CD4-positive, alpha-beta T cell treated with Interleukin-15 for 1 hour (primary cell): ENCODE measurements around the gene RAP1GAP.
"Not testable (repeated sequence)": the region's sequence is repeated elsewhere in the genome, so short reads cannot be mapped to it uniquely, and the experiment has no call there.

ENCODE experiments used
- DNase-seq: peaks from one replicate; pipeline ENCODE4 v3.0.0-alpha.2; 2020

The RAP1GAP gene

GRCh38 chr1:21674957-21675356, 5.8 kb upstream of the RAP1GAP start:
- no peak for DNase-seq

GRCh38 chr1:21673853-21674252, 4.7 kb upstream of the RAP1GAP start:
- not testable (repeated sequence) for DNase-seq

- no peak for DNase-seq
Measured at GRCh38 chr1:21673277-21673780, 4.2 kb upstream of the RAP1GAP start.

GRCh38 chr1:21672478-21673276, 3.5 kb upstream of the RAP1GAP start:
- no peak for DNase-seq

- no peak for DNase-seq
Measured at GRCh38 chr1:21671915-21672314, 2.8 kb upstream of the RAP1GAP start.

- no peak for DNase-seq
Measured at GRCh38 chr1:21670956-21671902, 2.1 kb upstream of the RAP1GAP start.

- no peak for DNase-seq
Measured at GRCh38 chr1:21670059-21670881, 1.1 kb upstream of the RAP1GAP start.

GRCh38 chr1:21668951-21669257, 253 bp downstream of the RAP1GAP start:
- DNase-seq = no peak

- no peak for DNase-seq
Measured at GRCh38 chr1:21668232-21668950, 766 bp downstream of the RAP1GAP start.

GRCh38 chr1:21667348-21668231, 1.6 kb downstream of the RAP1GAP start:
- DNase-seq = no peak

GRCh38 chr1:21666576-21667320, 2.4 kb downstream of the RAP1GAP start:
- DNase-seq = no peak

GRCh38 chr1:21665711-21666575, 3.2 kb downstream of the RAP1GAP start:
- DNase-seq = no peak

GRCh38 chr1:21664806-21665588, 4.2 kb downstream of the RAP1GAP start:
- DNase-seq = no peak

- DNase-seq = no peak
Measured at GRCh38 chr1:21663951-21664805, 5.0 kb downstream of the RAP1GAP start.

- DNase-seq = no peak
Measured at GRCh38 chr1:21663248-21663950, 5.8 kb downstream of the RAP1GAP start.

GRCh38 chr1:21662426-21663247, 6.5 kb downstream of the RAP1GAP start:
- no peak for DNase-seq
